GM18508 (cell line): ENCODE results near the gene NHSL1.
"Not testable (repeated sequence)": the region's sequence is repeated elsewhere in the genome, so short reads cannot be mapped to it uniquely, and the experiment has no call there.

Source experiments
- ATAC-seq: cut with Tn5 transposase; IDR thresholded peaks from one replicate; pipeline ENCODE4 v1.9.1; 2021; ENCODE audit warnings: moderate number of reproducible peaks; ENCODE audit not compliant: insufficient read depth, unreplicated experiment

NHSL1 gene

GRCh38 chr6:138430361-138431145, 68.7 kb downstream of the NHSL1 start:
- ATAC-seq: no peak

- no peak for ATAC-seq
Observed at GRCh38 chr6:138429761-138430160, 69.5 kb downstream of the NHSL1 start.

DNA sequence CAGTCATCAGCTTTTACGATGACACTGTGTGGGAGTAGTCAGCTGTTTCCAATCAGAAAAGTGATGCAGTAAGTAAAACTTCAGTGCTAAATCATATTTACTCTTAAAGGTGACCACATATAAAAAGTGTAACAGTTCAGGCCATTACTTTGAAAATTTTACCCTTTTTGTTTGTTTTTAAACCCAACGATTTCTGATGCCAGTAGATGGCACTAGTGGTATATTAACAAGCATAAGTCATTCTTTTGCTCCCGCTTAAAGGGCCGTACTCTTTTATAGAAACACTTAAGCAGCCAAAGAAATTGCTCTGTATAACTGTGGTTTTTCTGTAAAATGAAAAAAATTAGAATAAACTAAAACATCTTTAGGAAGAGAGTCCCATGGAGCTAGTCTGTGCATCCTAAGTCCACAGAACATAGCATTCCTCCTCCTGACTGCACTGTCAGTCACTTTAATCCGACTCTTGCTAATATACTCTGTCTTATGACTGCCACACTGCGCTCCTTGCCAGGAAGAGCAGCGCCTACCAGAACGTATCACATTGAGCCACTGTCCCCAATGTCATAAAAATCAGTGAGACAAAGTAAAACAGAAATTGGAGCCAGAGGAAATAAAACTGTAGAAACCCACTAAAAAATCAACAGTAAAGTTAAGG, 70.2 kb downstream of the NHSL1 start:
- ATAC-seq: no peak

DNA sequence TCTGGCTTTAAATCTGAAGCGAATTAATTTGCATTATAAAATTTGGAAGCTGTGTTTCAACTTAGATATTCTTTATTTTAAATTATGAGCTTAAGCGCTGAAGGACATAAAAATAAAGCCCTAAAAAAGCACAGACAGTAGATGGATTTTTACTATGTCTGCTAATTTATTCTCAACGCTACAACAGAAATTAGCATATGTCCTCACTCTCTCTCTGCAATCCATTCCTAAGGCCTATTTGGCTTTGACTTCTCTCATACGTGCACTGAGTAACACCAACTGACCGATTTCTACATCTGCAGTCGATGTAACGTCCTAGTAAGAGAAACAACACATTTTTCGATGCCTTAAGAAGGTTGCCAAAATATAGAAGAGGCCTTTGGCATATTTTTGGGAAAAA, 71.6 kb downstream of the NHSL1 start:
- ATAC-seq: no peak

DNA sequence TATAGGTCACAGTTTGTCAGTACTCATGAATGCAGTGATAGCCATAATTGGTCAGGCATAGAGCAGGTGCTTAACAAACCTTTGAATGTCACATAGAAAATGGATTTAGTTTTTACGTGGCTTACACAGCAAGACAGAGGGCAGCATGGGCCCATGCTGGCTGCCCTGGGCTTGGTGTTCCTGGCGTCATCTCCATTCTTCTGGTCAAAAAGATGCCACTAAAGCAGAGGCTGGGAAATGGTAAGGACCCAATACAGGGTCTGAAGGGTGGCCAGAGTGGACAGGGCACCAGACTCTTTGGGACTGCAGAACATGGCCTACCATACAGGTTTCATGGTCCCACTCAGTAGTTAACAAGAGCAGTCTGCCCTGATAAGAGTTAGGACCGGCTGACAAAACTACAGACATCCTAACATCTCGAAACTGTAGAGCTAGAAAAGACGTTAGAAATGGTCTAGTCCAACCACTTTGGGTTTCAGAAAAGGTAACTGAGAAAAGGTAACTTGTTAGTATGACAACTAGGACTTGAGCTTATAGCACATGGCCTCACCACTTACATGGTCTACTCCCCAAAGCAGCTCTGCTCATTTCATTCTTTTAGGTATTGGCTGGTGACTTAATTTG, 72.7 kb downstream of the NHSL1 start:
- ATAC-seq: no peak

- not testable (repeated sequence) for ATAC-seq
Observed at GRCh38 chr6:138425256-138425655, 74.0 kb downstream of the NHSL1 start.

- ATAC-seq: no peak
Observed at GRCh38 chr6:138424004-138424904, 75.0 kb downstream of the NHSL1 start.

DNA sequence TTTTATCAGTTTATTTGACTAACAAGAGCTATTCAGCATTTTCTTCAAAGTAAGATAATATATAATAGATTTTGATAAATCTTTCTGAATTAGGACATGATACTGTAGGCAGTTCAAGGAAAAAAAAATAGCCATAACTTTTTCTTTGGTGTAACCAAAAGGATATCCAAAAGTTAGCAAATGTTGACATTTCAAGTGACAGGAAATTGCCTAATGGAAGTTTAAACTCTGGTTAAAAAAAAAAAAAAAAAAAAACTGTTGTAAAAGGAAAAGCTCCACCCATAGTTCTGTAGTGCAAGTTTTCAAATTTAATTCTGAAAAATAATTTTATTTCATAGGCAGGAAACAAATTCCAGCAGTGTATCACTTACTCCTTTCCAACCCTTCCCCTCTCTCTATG, 76.4 kb downstream of the NHSL1 start:
- no peak for ATAC-seq

- no peak for ATAC-seq
Observed at GRCh38 chr6:138421608-138422007, 77.7 kb downstream of the NHSL1 start.

GRCh38 chr6:138421089-138421488, 78.2 kb downstream of the NHSL1 start:
- ATAC-seq: no peak

DNA sequence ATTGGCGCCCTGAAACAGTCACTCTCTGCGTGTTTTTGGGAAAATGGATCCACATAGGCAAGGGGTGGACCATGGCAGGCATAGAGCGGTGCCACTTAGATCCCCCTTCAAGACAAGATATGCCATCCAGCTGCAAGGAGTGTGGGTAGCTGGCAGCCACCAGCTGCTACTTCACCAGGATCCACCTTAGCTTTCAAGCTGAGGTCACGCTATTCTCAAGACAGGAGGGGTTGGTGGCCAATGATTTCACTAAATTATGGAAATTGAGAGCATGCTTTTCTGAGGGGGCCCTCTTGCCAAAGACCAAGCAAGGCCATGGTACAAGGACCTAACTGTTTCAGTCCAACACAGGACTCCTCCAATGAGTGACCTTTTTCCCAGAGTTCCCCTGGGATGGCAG, 78.9 kb downstream of the NHSL1 start:
- no peak for ATAC-seq

GRCh38 chr6:138419766-138420165, 79.5 kb downstream of the NHSL1 start:
- no peak for ATAC-seq

DNA sequence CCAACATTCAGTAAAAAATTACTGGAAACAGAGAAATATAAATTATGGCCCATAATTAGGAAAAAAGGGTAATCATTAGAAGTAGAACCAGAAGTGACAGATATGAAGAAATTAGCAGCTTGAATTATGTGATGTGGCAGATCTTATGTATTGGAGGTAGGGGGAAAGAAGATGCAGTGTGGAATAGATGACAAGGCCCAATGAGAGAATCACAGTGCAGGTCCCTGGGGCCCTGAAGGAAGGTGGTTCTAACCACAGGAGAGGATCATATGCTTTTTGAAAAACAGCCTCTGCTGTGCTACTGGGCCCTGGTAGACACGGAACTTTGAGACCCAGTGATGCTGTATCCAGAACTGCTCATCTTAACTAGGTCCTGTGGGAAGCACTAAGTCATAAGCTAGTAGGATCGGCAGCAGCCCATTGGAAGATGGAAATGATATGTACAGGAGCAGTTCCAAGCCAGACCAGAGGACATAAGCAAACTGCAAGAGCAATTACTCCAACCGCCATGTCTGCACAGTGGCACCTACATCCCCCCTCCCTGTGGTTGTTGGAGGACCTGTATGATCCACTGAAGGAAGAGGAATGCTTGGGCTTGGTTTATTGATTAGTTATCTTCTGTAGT, 81.1 kb downstream of the NHSL1 start:
- ATAC-seq: no peak

GRCh38 chr6:138417493-138418117, 81.7 kb downstream of the NHSL1 start:
- no peak for ATAC-seq

GRCh38 chr6:138416206-138416605, 83.1 kb downstream of the NHSL1 start:
- ATAC-seq: no peak

DNA sequence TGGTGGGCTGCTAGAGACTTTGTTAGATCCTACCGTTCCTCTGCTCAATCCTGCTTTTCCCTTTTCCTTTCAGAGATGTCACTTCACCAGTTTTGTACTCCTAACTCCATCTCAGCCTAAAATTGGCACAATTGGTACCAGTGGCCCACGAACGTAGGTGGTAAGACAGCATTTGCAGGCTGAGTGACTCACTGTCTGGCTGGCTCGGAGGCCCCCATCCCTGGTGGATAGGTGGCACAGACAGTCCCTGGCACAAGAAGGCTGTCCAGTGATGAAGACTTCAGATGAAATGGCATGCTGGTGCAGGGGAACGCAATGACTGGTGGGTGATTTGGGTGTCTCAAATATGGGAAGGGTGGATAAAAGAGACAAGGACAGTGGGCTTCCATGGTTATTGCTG, 84.2 kb downstream of the NHSL1 start:
- no peak for ATAC-seq

- ATAC-seq: no peak
Observed at GRCh38 chr6:138410972-138411880, 88.1 kb downstream of the NHSL1 start.

GRCh38 chr6:138410048-138410735, 89.1 kb downstream of the NHSL1 start:
- ATAC-seq: no peak
